Measurements from ENCODE around the gene AGMAT. TPM values are rescaled to one million over a fixed set of nuclear protein-coding genes. Genes with fewer than 3 reads are reported as not detected.

AGMAT gene
- total and polyA plus RNA-seq, 8 donors = 0.28 to 1.0 (median 0.50) TPM

GRCh38 chr1:15550573-15550972 is 34.3 kb downstream of the AGMAT start:
- TF ChIP-seq CTCF (IDR thresholded peaks at IDR 0.05) = no peak
- Histone ChIP-seq H3K27ac (no peak overlapping the region), H3K36me3 (peaks cover 0 to 21% (median 10%) of the 10 kb centered on the region in 3 donors), H3K4me1 (no peaks in the 10 kb centered on the region), H3K4me3 (no peak overlapping the region), H3K9me3 (no peaks in the 10 kb centered on the region), H3K27me3 (no peaks in the 10 kb centered on the region)
- DNase-seq = no peak
- FAIRE-seq = no peak
- intact Hi-C loops (cut with DNase I) = no loop called here
- no peak for ATAC-seq
- 81 to 85% methylated on average over 6 of the region's 6 CpGs for WGBS, 2 donors

- H3K36me3 ChIP-seq = peaks cover 0 to 48% (median 10%) of the 10 kb centered on the region in 3 donors
- H3K4me3 ChIP-seq = no peak overlapping the region
- WGBS, 2 donors = 88 to 90% methylated on average over 2 of the region's 2 CpGs
- H3K27ac ChIP-seq = no peak overlapping the region
- TF ChIP-seq CTCF (IDR thresholded peaks at IDR 0.05) = no peak
- no peaks in the 10 kb centered on the region for H3K4me1 ChIP-seq
- no peaks in the 10 kb centered on the region for H3K27me3 ChIP-seq
- FAIRE-seq = no peak
- no peak for ATAC-seq
- intact Hi-C loops (cut with DNase I) = no loop called here
- DNase-seq = no peak
- no peaks in the 10 kb centered on the region for H3K9me3 ChIP-seq
Observed at GRCh38 chr1:15546641-15547040, 38.2 kb downstream of the AGMAT start.

- WGBS, 2 donors = 88 to 92% methylated on average over 12 of the region's 12 CpGs
Observed at GRCh38 chr1:15543589-15544568, 41.0 kb downstream of the AGMAT start.

GRCh38 chr1:15543251-15543588 is 41.6 kb downstream of the AGMAT start:
- FAIRE-seq = no peak
- no peak for TF ChIP-seq CTCF (IDR thresholded peaks at IDR 0.05)
- intact Hi-C loops (cut with DNase I) = no loop called here
- Histone ChIP-seq H3K4me3 (no peak overlapping the region), H3K36me3 (peaks cover 0 to 71% (median 30%) of the 10 kb centered on the region in 3 donors), H3K27me3 (no peaks in the 10 kb centered on the region), H3K4me1 (no peaks in the 10 kb centered on the region), H3K9me3 (no peaks in the 10 kb centered on the region), H3K27ac (no peak overlapping the region)
- no peak for ATAC-seq
- WGBS, 2 donors = 84 to 96% methylated on average over 5 of the region's 5 CpGs
- no peak for DNase-seq

More at GRCh38 chr1:15543589-15544568, 41.0 kb downstream of the AGMAT start:
- H3K9me3 ChIP-seq = no peaks in the 10 kb centered on the region
- H3K36me3 ChIP-seq = peaks cover 0 to 65% (median 26%) of the 10 kb centered on the region in 3 donors
- no peak for FAIRE-seq
- TF ChIP-seq CTCF (IDR thresholded peaks at IDR 0.05) = no peak
- intact Hi-C loops (cut with DNase I) = no loop called here
- no peak for DNase-seq
- no peak overlapping the region for H3K27ac ChIP-seq
- H3K4me1 ChIP-seq = no peaks in the 10 kb centered on the region
- no peak for ATAC-seq
- H3K27me3 ChIP-seq = no peaks in the 10 kb centered on the region
- H3K4me3 ChIP-seq = no peak overlapping the region
